Endodermal cell (in vitro differentiated cells): ENCODE results near the gene C1orf35. TPM values are rescaled to one million over a fixed set of nuclear protein-coding genes. Genes with fewer than 3 reads are reported as not detected.

Source experiments
- DNase-seq: peaks from one replicate; pipeline ENCODE4 v3.0.0-alpha.2; 2017
- H3K27ac ChIP-seq: 2 replicates; pipeline ENCODE4 v1.5.1; 2013; ENCODE audit warnings: mild to moderate bottlenecking, low read depth, low read length, moderate library complexity
- H3K27me3 ChIP-seq: 2 replicates; pipeline ENCODE4 v1.6.1; 2013; ENCODE audit warnings: mild to moderate bottlenecking, low read length, moderate library complexity; ENCODE audit not compliant: insufficient read depth, control insufficient read depth, poor library complexity, severe bottlenecking
- H3K36me3 ChIP-seq: 2 replicates; pipeline ENCODE4 v1.7.0; 2013; ENCODE audit warnings: mild to moderate bottlenecking, low read length, moderate library complexity; ENCODE audit not compliant: control insufficient read depth, insufficient read depth
- H3K4me1 ChIP-seq: one replicate; pipeline ENCODE4 v1.7.0; 2013; ENCODE audit warnings: low read length; ENCODE audit not compliant: control insufficient read depth, insufficient read depth
- H3K4me3 ChIP-seq: 2 replicates; pipeline ENCODE4 v1.5.1; 2013; ENCODE audit warnings: mild to moderate bottlenecking, low read length, moderate library complexity
- H3K9ac ChIP-seq: 2 replicates; pipeline ENCODE4 v1.6.1; 2013; ENCODE audit warnings: mild to moderate bottlenecking, low read length, moderate library complexity; ENCODE audit not compliant: poor library complexity, severe bottlenecking; ENCODE audit errors: extremely low read depth
- H3K9me3 ChIP-seq: 2 replicates; pipeline ENCODE4 v1.6.1; 2013; ENCODE audit warnings: mild to moderate bottlenecking, low read length, moderate library complexity; ENCODE audit not compliant: control insufficient read depth
- H3K27ac Mint-ChIP-seq: 2 replicates; pipeline ENCODE4 v1.8.0; 2020; ENCODE audit warnings: mixed read lengths
- H3K27me3 Mint-ChIP-seq: 2 replicates; pipeline ENCODE4 v1.8.0; 2021; ENCODE audit warnings: mild to moderate bottlenecking, mixed read lengths; ENCODE audit not compliant: insufficient read depth
- H3K36me3 Mint-ChIP-seq: 2 replicates; pipeline ENCODE4 v1.8.0; 2020; ENCODE audit warnings: low read depth, mixed read lengths
- H3K4me1 Mint-ChIP-seq: 2 replicates; pipeline ENCODE4 v1.8.0; 2020; ENCODE audit warnings: mixed read lengths
- H3K4me3 Mint-ChIP-seq: 2 replicates; pipeline ENCODE4 v1.8.0; 2020; ENCODE audit warnings: mild to moderate bottlenecking, moderate library complexity, mixed read lengths
- H3K9me3 Mint-ChIP-seq: 2 replicates; pipeline ENCODE4 v1.8.0; 2020; ENCODE audit warnings: mild to moderate bottlenecking, mixed read lengths
- WGBS, 2 experiments: methylation state at CpG; one replicate each; pipeline versions ENCODE4 v1.1.5 to v1.1.7; 2013; ENCODE audit warnings: missing lambda C conversion rate in 2 of 2, mixed read lengths in 1 of 2; ENCODE audit not compliant: insufficient coverage in 1 of 2, insufficient read length in 1 of 2; 5-methylcytosine and 5-hydroxymethylcytosine counted together
- microRNA-seq: library from miRNA; unstranded; fragments of <30 nt; microRNA quantifications from one replicate; pipeline ENCODE4 v1.2.0, GENCODE V29; 2020; ENCODE audit warnings: borderline microRNAs expressed
- total RNA-seq, 2 donors: library from RNA; stranded (reverse); fragmentation: NEBNext Ultra II Directional in 1 of 2; extraction: Animal tissue kit (Norgen Biotek cat#: 25700) in 1 of 2; gene quantifications; 2 replicates in 1 of 2; 3 replicates in 1 of 2; pipeline ENCODE4 v1.2.1, GENCODE V29; 2021
- TF ChIP-seq, protein P1 (sequence below): fragments of 200-600 bp; sonication (generic); conservative IDR thresholded peaks from 2 replicates; pipeline ENCODE4 v1.5.0; 2021; ENCODE audit warnings: antibody characterized with exemption, mild to moderate bottlenecking

Gene C1orf35
- total RNA-seq, 2 donors from 2014 or later = 31.6 to 34.0 TPM

DNA sequence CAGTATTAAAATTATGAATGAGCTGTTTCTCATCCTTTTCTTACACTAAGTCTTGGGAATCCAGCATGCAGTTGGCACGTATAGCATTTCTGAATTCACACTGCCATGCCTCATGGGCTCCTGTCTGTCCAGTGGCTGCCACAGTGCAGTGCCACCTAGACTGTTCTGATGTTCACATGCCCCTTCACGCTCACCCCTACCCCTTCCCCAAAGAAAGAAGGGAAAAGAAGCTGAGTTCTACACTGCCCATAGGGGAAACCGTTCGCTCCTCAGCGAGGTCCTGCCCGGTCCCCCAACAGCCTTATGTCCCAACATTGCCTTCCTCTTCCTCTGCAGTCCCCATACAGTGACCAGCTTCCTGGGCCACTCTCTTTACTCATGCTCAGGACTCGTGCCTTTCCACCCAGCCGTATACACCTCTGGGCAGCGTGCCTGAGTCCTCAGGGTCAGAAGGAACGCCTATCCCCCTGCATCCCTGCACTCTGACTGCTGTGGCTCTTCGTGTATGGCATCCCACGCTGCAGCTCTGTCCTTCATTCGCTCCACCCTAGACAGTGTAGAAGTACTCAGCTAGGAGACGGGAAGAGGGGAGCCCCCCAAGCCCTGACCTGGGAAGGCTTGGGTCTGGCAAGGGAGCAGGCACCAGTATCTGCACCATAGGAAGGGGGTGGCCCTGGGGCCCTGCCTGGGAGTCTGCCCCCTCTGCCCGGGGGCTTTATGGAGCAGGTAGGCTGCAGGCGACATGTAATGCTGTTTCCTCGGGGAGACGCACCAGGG lies 44.8 kb downstream of the C1orf35 start:
- Mint-ChIP-seq H3K4me3 (no peak overlapping the region), H3K27ac (no peak overlapping the region), H3K27me3 (peaks cover 76% of the 10 kb centered on the region), H3K9me3 (peaks cover 7% of the 10 kb centered on the region), H3K4me1 (peaks cover 5% of the 10 kb centered on the region), H3K36me3 (no peaks in the 10 kb centered on the region)
- TF ChIP-seq, protein P1, sequence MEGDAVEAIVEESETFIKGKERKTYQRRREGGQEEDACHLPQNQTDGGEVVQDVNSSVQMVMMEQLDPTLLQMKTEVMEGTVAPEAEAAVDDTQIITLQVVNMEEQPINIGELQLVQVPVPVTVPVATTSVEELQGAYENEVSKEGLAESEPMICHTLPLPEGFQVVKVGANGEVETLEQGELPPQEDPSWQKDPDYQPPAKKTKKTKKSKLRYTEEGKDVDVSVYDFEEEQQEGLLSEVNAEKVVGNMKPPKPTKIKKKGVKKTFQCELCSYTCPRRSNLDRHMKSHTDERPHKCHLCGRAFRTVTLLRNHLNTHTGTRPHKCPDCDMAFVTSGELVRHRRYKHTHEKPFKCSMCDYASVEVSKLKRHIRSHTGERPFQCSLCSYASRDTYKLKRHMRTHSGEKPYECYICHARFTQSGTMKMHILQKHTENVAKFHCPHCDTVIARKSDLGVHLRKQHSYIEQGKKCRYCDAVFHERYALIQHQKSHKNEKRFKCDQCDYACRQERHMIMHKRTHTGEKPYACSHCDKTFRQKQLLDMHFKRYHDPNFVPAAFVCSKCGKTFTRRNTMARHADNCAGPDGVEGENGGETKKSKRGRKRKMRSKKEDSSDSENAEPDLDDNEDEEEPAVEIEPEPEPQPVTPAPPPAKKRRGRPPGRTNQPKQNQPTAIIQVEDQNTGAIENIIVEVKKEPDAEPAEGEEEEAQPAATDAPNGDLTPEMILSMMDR = no peak
- no peak for DNase-seq
- Histone ChIP-seq H3K27ac (no peak overlapping the region), H3K36me3 (no peaks in the 10 kb centered on the region), H3K4me1 (no peaks in the 10 kb centered on the region), H3K9me3 (no peaks in the 10 kb centered on the region), H3K9ac (no peak overlapping the region), H3K4me3 (no peak overlapping the region), H3K27me3 (peaks cover 61% of the 10 kb centered on the region)
- WGBS, 2 experiments = 71 to 79% methylated on average over 12 to 18 of the region's 18 CpGs

Small RNA genes lying within 50 kb of the gene (microRNA-seq; reads per million reads assigned to microRNA genes)
- gene MIR3620 = not detected

Other genes starting within 250 kb of the C1orf35 start
- gene WNT9A, start 155.4 kb downstream of the C1orf35 start, total RNA-seq = 1 to 10 TPM; 1.2 to 1.7 TPM
- under 1 TPM; 0.11 to 0.46 TPM for gene WNT3A, start 96.3 kb downstream of the C1orf35 start, total RNA-seq
- 100 to 1,000 TPM; 322 to 372 TPM for gene ARF1, start 20.6 kb downstream of the C1orf35 start, total RNA-seq
- 10 to 100 TPM; 57.6 to 66.7 TPM for gene MRPL55, start 6.0 kb upstream of the C1orf35 start, total RNA-seq
- 100 to 1,000 TPM; 110 to 112 TPM for gene GUK1, start 37.0 kb upstream of the C1orf35 start, total RNA-seq
- gene GJC2, start 46.6 kb upstream of the C1orf35 start, total RNA-seq = under 1 TPM; 0.53 to 0.60 TPM
- 1 to 10 TPM; 6.8 to 7.7 TPM for gene IBA57, start 62.5 kb upstream of the C1orf35 start, total RNA-seq
- 10 to 100 TPM; 53.7 to 68.9 TPM for gene OBSCN, start 104.7 kb upstream of the C1orf35 start, total RNA-seq